HG03175 (cell line): Measurements from ENCODE around the gene FETUB.
"Not testable (repeated sequence)": the region's sequence is repeated elsewhere in the genome, so short reads cannot be mapped to it uniquely, and the experiment has no call there.

Experiments used
- ATAC-seq: cut with Tn5 transposase; IDR thresholded peaks from one replicate; pipeline ENCODE4 v1.9.1; 2021; ENCODE audit warnings: mild to moderate bottlenecking, moderate library complexity; ENCODE audit not compliant: unreplicated experiment

Gene FETUB

DNA sequence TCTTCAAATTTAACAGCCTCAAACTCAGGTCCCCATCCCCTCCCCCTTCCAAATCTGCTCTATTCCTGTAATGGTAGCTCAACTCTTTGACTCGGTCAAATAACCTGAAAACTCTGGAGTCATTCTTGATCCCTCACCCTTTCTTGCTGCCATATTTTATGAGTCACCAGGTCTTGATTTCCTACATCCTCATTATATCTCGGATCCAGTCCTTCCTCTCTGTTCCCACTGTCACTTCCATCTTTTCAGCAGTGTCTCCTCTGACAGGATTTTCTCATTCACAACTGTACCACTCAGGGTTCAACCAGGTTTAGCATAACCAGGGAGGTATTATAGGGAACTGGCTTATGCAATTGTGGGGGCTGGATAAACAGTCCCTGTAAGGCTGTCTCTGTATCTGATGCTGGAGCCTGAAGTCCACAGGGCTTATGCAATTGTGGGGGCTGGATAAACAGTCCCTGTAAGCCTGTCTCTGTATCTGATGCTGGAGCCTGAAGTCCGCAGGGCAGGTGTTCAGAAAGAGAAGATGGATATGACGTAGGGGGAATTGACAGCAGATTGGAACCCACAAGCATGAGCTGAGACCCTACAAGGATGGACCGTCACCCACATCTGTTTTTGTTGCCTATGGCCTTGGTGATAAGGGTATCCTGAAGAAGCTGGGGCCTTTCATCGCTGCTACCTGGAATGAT, 9.1 kb upstream of the FETUB start:
- no peak for ATAC-seq

DNA sequence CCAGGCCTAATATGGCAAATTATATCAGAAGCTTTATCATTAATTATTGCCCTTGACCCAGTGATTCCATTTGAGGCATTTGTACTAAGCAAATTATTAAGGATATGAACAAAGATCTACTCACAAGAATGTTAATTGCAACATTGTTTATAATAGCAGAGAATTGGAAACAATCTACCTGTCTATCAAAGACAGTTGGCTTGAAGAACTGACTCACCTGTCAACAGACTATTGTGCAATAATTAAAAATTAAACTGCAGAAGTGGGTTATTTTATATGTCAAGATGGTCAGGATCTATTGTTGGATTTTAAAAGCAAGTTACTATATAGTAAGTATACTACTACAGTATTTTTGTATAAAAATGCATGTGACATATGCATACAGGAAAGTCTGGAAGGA, 6.7 kb upstream of the FETUB start:
- ATAC-seq, result no peak

- ATAC-seq, result not testable (repeated sequence)
Observed at GRCh38 chr3:186634207-186634606, 6.0 kb upstream of the FETUB start.

- ATAC-seq, result no peak
Observed at GRCh38 chr3:186635532-186635931, 4.7 kb upstream of the FETUB start.

DNA sequence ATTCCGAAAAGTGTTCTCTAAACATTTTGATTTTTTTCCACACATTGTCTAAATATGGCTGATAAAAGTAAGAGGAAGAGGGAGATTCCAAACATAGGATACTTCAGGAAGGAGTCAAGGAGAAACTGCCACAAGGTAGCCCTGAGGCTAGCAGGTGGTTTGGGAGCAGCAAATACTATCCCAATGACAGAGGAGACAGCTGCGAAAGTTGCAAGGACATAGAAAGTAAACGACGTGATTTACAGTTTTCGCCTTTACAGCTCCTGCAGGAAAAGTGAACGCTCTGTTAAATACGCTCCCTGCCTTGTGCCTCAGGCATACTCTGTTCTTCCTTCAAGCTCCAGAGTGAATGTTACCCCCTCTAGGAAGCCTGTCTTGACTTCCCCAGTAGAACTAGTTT, 3.7 kb upstream of the FETUB start:
- no peak for ATAC-seq

GRCh38 chr3:186637686-186638085, 2.5 kb upstream of the FETUB start:
- no peak for ATAC-seq

DNA sequence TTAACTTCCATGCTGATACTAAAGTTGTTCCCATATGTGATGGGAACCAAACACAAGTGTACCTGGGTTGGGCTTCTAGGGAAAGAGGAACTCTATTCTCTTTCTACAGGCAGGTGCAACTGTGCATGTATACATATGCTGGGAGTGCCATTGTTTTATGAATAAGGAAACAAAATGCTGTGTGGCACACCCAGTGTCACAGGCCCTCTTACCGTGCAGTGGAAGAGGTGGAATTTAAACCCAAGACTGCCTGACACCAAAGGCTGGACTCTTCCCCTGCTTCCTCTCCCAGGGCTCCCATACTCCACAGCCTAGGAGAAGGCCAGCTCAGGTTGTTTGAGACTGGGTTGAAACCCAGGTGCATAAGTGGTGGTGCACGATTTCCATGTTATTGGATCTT, 1.9 kb upstream of the FETUB start:
- ATAC-seq, result no peak

GRCh38 chr3:186640473-186640818, 247 bp downstream of the FETUB start:
- no peak for ATAC-seq

DNA sequence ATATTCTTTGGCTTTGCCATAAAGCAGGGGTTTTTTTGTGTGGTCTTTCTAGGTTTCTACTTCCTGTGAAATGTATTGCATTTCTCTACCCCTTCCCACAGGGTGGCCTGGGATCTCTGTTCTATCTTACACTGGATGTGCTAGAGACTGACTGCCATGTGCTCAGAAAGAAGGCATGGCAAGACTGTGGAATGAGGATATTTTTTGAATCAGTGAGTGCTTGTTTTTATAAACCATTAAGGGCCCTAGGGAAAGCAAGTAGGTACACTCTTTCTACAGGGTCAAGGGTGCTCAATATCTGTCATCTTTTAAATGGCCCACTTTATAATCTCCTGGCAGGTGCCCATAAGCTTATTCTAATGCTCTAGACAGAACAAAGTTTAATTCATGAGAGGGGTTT, 730 bp downstream of the FETUB start:
- no peak for ATAC-seq

DNA sequence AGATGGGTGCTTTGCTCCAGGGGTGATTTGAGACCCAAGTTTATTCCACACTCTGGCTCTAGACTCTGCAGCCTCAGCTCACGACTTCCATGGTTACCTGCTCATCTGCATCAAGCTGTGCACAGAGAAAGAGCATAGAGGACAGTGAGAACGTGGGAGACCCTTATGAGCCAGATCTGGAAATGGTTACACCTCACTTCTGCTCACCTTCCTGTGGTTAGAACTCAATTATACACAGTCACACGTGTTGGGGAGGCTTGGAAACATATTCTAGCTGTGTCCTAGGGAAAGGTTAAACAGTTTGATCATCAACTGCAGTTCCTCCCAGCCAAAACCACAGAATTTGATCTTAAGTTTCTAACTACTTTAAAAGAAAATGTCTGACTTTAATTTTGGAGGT, 1.8 kb downstream of the FETUB start:
- no peak for ATAC-seq

DNA sequence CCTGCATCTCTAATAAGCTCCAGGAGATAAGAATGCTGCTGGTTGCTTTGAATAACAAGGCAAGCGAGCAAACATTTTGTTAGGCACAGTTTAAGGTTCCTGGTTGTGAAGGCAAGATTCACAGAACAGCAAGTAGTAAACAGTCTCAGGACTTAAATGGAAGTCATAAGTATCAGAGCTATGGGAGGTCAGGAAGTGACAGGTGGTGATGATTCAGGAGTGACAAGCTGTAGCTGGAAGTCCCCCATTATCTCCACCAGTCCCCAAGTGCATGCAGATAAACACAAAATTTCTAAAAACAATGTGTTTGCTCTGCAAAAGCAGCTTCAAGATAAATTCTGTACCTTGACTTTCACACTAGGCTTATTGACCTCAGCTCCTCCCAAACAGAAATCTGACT, 3.3 kb downstream of the FETUB start:
- no peak for ATAC-seq

DNA sequence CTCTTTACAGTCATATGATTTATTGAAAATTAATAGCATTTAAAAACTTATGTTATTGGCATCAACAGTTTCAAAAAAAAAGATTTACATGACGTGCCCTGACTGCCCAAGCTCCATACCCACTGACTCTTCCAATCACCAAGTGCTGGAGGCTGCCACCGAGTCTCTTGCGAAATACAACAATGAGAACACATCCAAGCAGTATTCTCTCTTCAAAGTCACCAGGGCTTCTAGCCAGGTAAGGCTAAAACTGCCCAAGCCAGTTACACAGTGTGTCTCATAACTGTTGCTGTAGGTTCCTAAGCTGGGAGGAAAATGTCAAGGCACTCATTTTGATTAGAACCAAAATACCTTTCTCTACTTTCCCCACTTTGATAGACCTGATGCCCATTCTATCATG, 4.5 kb downstream of the FETUB start:
- ATAC-seq, result no peak

- no peak for ATAC-seq
Observed at GRCh38 chr3:186646106-186646505, 5.9 kb downstream of the FETUB start.

GRCh38 chr3:186646841-186647240, 6.6 kb downstream of the FETUB start:
- no peak for ATAC-seq

GRCh38 chr3:186648851-186649250, 8.7 kb downstream of the FETUB start:
- no peak for ATAC-seq

DNA sequence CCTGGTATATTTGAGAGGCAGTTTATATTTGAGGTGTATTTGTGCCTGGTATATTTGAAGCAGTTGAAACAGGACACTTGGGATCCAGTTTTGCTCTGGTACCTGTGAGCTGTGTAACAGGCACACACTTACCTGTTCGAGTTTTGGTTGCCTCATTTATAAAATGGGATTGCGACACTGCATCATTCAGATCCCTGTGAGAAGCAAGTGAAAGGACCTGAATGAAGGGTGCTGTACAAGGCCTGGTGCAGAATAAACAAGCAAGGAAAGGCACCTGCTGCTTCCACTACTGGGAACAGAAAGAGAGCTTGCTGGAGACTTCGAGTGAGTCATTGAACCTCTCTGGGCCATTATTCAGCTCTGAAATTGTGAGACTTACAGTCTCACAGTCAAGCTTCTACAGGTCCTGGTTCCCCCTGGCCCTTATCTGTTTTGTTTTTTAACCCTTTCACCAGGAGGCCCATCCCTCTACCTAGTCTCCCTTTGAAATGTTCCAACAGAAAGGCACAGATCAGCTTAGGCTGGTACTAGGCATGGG, 11.5 kb downstream of the FETUB start:
- ATAC-seq, result no peak

DNA sequence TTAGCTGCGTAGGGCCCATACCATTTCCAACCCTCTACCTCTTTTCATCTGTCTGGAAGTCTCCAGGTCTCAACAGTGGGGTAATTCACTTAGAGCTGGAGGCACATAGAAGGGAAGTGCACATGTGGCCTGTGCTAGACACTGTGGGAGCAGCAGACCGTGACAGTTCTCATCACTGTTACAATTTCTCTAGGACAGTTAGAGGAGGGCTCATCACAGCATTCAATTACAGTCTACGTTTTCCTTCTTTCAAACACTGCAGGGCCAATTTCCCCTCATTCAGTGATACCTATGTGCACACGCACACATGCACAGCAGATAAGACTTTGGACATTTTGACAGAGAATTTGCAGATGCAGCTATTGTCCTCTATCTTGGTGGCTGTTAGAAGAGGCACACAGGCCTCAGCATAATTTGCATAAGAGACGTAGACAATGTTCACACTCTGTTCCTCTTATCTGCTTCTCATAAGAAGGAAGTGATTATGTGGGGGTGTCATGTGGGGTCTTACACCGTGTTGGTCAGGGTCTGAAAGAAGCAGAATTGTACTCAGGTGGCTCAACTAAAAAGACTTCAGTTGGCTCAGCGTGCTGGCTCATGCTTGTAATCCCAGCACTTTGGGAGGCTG, 13.0 kb downstream of the FETUB start:
- peak; percentile 90 for ATAC-seq

- ATAC-seq, result no peak
Observed at GRCh38 chr3:186653984-186654383, 13.8 kb downstream of the FETUB start.

GRCh38 chr3:186663361-186664118, 23.3 kb downstream of the FETUB start:
- no peak for ATAC-seq

DNA sequence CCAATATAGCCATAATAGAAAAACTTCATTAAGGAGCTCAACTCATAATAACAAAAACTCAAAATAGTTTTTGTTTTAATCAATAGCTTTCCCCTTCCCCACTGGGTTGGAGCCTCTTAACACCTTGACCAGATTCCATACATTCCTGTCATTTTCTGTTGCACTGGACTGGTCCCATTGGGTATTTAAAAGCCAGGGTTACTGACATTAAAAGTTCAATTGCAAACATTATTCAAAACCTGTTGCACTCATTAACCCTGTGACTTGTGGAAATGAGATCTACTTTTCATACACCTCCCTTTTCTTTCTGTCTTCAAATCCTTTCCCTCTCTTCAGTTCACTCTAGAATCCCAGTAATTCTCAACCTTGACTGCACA, 23.9 kb downstream of the FETUB start:
- ATAC-seq, result no peak

GRCh38 chr3:186664506-186664905, 24.3 kb downstream of the FETUB start:
- no peak for ATAC-seq

DNA sequence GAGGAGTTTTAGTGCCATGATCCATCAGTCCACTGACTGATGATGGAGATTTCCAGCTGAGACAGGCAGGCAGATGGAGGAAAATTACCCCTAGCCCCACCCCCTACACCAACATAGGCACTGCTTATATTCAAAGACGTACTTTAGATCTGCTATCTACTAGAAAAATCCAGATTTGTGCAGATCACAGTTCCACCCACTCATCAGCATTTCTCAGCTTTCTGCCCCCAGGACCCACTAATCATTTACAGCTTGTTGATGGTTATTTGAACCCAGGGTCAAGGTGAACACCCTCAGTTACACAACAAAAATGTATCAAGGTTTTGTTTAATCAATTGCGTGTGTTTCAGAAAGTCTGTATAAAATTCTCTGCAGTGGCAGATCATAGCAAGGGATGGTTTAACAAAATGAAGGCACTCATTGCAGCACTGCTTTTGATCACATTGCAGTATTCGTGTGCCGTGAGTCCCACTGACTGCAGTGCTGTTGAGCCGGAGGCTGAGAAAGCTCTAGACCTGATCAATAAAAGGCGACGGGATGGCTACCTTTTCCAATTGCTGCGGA, 25.5 kb downstream of the FETUB start, which contains the start of gene HRG:
Gene HRG, plus strand, starts transcription at position 390 of the 564 bp plus-strand sequence. Its CDS starts 18 bp downstream, at position 408.
- no peak for ATAC-seq
